ENCODE data around the gene KCTD10.

DNA sequence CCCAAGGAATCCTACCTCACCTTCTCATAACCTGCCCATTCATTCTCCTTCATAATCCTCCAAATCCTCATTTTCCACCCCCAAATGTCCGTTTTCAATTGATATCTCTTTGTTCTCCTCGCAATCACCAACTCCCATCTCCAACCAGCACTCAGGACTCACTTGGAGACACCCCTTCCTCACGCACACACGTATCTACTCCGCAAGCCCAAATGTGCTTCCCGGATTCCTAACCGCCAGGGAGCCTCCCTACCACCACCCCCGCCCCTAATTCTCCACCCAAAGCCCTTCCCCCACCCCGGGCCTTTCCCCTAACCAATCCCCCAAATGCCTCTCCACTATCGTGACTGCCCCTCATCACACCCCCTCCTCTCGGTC, 304 bp downstream of the KCTD10 start:
- TF ChIP-seq, protein P1, sequence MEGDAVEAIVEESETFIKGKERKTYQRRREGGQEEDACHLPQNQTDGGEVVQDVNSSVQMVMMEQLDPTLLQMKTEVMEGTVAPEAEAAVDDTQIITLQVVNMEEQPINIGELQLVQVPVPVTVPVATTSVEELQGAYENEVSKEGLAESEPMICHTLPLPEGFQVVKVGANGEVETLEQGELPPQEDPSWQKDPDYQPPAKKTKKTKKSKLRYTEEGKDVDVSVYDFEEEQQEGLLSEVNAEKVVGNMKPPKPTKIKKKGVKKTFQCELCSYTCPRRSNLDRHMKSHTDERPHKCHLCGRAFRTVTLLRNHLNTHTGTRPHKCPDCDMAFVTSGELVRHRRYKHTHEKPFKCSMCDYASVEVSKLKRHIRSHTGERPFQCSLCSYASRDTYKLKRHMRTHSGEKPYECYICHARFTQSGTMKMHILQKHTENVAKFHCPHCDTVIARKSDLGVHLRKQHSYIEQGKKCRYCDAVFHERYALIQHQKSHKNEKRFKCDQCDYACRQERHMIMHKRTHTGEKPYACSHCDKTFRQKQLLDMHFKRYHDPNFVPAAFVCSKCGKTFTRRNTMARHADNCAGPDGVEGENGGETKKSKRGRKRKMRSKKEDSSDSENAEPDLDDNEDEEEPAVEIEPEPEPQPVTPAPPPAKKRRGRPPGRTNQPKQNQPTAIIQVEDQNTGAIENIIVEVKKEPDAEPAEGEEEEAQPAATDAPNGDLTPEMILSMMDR (conservative IDR thresholded peaks at IDR 0.05) = no peak
- no peak for TF ChIP-seq EZH2 (IDR thresholded peaks at IDR 0.05; ENCODE audit: low read depth)

All from PC-9 (cell line).